Spleen (tissue), 7 donors: ENCODE results near the gene COL23A1.

Source experiments
- POLR2AphosphoS5 ChIP-seq, 3 donors: sonication (generic); formaldehyde crosslinking; IDR thresholded peaks; one replicate each; pipeline ENCODE4 v1.5.1; 2017; ENCODE audit warnings: antibody characterized with exemption in 3 of 3
- TF ChIP-seq, protein P1 (sequence below), 11 experiments: fragments of 200-600 bp in 7 of 11; fragments of 450-650 bp in 4 of 11; sonication (generic) in 4 of 11; IDR thresholded peaks in 8 of 11; conservative IDR thresholded peaks in 3 of 11; 1 replicate in 7 of 11; 2 replicates in 4 of 11; pipeline versions ENCODE4 v1.4.0 to v1.8.0; 2016 to 2021; ENCODE audit warnings: antibody characterized with exemption in 11 of 11, inconsistent platforms in 4 of 11, mild to moderate bottlenecking in 1 of 11
- donor health status: DM: no; HTN: no; CAD: no; lungs with moderate emphysema.
- donor health status: DM: no; HTN: no; CAD: no.
- donor health status: DM: no; HTN: no; CAD: no.

DNA sequence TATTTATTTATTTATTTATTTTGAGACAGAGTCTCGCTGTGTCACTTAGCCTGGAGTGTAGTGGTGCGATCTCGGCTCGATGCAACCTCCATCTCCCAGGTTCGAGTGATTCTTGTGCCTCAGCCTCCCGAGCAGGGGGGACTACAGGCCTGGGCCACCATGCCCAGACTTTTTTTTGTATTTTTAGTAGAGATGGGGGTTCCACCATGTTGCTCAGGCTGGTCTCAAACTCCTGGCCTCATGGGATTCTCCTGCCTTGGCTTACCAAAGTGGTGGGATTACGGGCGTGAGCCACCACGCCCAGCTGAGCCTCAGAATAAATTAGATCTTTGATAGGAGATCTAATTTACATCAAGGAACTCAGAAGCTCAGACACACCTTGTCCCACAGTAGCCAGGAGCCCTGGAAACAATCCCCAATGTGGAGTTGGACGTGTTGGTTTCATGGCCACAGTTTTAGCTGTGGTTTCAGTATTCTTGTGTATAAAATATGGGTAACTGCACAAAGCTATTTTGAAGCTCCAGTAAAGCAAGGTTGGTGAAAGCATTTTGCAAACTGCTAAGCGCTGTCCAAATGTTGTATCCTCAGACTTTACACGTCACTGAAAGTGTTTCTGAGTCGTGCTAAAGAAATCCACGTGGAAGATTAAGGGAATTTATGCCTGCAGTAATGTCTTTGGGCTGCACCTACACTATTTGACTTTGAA lies 388.8 kb downstream of the COL23A1 start:
- TF ChIP-seq, protein P1, sequence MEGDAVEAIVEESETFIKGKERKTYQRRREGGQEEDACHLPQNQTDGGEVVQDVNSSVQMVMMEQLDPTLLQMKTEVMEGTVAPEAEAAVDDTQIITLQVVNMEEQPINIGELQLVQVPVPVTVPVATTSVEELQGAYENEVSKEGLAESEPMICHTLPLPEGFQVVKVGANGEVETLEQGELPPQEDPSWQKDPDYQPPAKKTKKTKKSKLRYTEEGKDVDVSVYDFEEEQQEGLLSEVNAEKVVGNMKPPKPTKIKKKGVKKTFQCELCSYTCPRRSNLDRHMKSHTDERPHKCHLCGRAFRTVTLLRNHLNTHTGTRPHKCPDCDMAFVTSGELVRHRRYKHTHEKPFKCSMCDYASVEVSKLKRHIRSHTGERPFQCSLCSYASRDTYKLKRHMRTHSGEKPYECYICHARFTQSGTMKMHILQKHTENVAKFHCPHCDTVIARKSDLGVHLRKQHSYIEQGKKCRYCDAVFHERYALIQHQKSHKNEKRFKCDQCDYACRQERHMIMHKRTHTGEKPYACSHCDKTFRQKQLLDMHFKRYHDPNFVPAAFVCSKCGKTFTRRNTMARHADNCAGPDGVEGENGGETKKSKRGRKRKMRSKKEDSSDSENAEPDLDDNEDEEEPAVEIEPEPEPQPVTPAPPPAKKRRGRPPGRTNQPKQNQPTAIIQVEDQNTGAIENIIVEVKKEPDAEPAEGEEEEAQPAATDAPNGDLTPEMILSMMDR (IDR thresholded peaks at IDR 0.05 in 8 of 11, conservative IDR thresholded peaks at IDR 0.05 in 3 of 11): no peak
- no peak for TF ChIP-seq POLR2AphosphoS5 (IDR thresholded peaks at IDR 0.05)
